BE2C (cell line): ENCODE results near the gene KNL1.

Source experiments
- DNase-seq: peaks from one replicate; pipeline ENCODE4 v3.0.0-alpha.2; 2020
- H3K27me3 ChIP-seq: fragments of 250-450 bp; sonication (Bioruptor Pico); 2 replicates; pipeline ENCODE4 v1.5.1; 2020; ENCODE audit warnings: mild to moderate bottlenecking
- H3K36me3 ChIP-seq: fragments of 250-450 bp; sonication (Bioruptor Pico); 2 replicates; pipeline ENCODE4 v1.5.1; 2020; ENCODE audit warnings: mild to moderate bottlenecking
- H3K4me1 ChIP-seq: fragments of 250-450 bp; sonication (Bioruptor Pico); 2 replicates; pipeline ENCODE4 v1.5.1; 2020
- H3K4me3 ChIP-seq: 2 replicates; pipeline ENCODE4 v1.5.1; 2011; ENCODE audit warnings: low read depth, low read length
- H3K9me3 ChIP-seq: fragments of 250-450 bp; sonication (Bioruptor Pico); 2 replicates; pipeline ENCODE4 v1.5.1; 2020
- CTCF ChIP-seq: IDR thresholded peaks from 2 replicates; pipeline ENCODE4 v1.5.1; 2012; ENCODE audit warnings: mild to moderate bottlenecking, low read depth, low read length

Gene KNL1

GRCh38 chr15:40688932-40689799 lies 95.1 kb downstream of the KNL1 start:
- Histone ChIP-seq H3K4me1 (no peaks in the 10 kb centered on the region; the same call in 1 of the 2 replicates), H3K4me3 (no peak overlapping the region), H3K27me3 (no peaks in the 10 kb centered on the region), H3K36me3 (no peaks in the 10 kb centered on the region), H3K9me3 (no peaks in the 10 kb centered on the region)
- no peak for TF ChIP-seq CTCF
- no peak for DNase-seq

GRCh38 chr15:40691737-40692136 lies 97.7 kb downstream of the KNL1 start:
- no peaks in the 10 kb centered on the region for H3K27me3 ChIP-seq
- H3K9me3 ChIP-seq, result no peaks in the 10 kb centered on the region
- no peaks in the 10 kb centered on the region for H3K4me1 ChIP-seq
- H3K36me3 ChIP-seq, result no peaks in the 10 kb centered on the region
- H3K4me3 ChIP-seq, result no peak overlapping the region
- DNase-seq, result no peak
- no peak for TF ChIP-seq CTCF

GRCh38 chr15:40693904-40694687 lies 100.0 kb downstream of the KNL1 start:
- no peak for TF ChIP-seq CTCF
- Histone ChIP-seq H3K36me3 (peaks cover 5% of the 10 kb centered on the region; the same call in 1 of the 2 replicates), H3K4me3 (peak overlapping the region; percentile 98), H3K9me3 (no peaks in the 10 kb centered on the region), H3K4me1 (no peaks in the 10 kb centered on the region), H3K27me3 (no peaks in the 10 kb centered on the region)
- DNase-seq, result no peak

- H3K36me3 ChIP-seq, result peaks cover 12% of the 10 kb centered on the region
- H3K9me3 ChIP-seq, result no peaks in the 10 kb centered on the region
- H3K27me3 ChIP-seq, result no peaks in the 10 kb centered on the region
- no peaks in the 10 kb centered on the region for H3K4me1 ChIP-seq
- H3K4me3 ChIP-seq, result peak within 1 kb of the TSS; percentile 98
- peak; percentile 95 for DNase-seq
- TF ChIP-seq CTCF, result no peak
Measured at GRCh38 chr15:40694688-40695468, 100.8 kb downstream of the KNL1 start, which contains the start of gene RAD51. TSS of gene RAD51 (plus strand) at chr15:40695174. CDS start at chr15:40698759, 3,585 bp downstream.

- Histone ChIP-seq H3K27me3 (no peaks in the 10 kb centered on the region), H3K4me3 (peak overlapping the region; percentile 98), H3K4me1 (no peaks in the 10 kb centered on the region), H3K36me3 (peaks cover 16% of the 10 kb centered on the region), H3K9me3 (no peaks in the 10 kb centered on the region)
- no peak for TF ChIP-seq CTCF
- DNase-seq, result no peak
Measured at GRCh38 chr15:40695469-40695890, 101.4 kb downstream of the KNL1 start.
